GM06990 (cell line): ENCODE results near the gene FGF6.

Experiments
- DNase-seq: peaks from one replicate; pipeline ENCODE4 v3.0.0-alpha.2; 2011; ENCODE audit not compliant: insufficient read length; ENCODE audit errors: extremely low read depth
- H3K27me3 ChIP-seq: replicated peaks from 2 replicates; pipeline ENCODE4 v1.6.0; 2011; ENCODE audit warnings: low read length; ENCODE audit not compliant: control insufficient read depth, insufficient read depth
- H3K36me3 ChIP-seq: 2 replicates; pipeline ENCODE4 v1.5.1; 2011; ENCODE audit warnings: low read length; ENCODE audit not compliant: control insufficient read depth, insufficient read depth
- H3K4me3 ChIP-seq: replicated peaks from 2 replicates; pipeline ENCODE4 v1.5.1; 2011; ENCODE audit warnings: low read depth, mild to moderate bottlenecking, control low read depth, low read length
- TF ChIP-seq, protein P1 (sequence below): IDR thresholded peaks from 2 replicates; pipeline ENCODE4 v1.5.1; 2011; ENCODE audit warnings: low read length, control low read depth, mild to moderate bottlenecking, inconsistent platforms; ENCODE audit not compliant: insufficient read depth, poor library complexity, severe bottlenecking

Gene FGF6

DNA sequence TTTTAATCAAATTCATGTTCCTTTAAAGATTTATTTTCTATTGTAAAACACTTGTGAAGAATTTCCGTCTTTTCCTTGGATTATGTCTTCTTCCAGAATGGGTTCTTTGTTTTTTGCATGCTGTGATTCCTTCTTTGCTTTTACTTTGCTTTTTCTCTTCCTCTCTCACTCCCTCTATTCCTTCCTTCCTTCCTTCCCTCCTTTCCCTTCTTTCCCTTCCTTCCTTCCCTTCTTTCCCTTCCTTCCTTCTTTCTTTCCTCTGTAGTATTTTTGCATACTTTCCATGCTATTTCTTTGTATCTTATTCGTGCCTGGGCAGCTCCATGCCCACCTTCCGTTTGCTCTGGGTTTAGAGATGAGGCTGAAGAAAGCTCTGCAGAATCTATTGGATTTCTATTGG lies 44.5 kb downstream of the FGF6 start:
- Histone ChIP-seq H3K4me3 (no peak overlapping the region), H3K27me3 (no peaks in the 10 kb centered on the region), H3K36me3 (no peaks in the 10 kb centered on the region)
- no peak for DNase-seq
- TF ChIP-seq, protein P1, sequence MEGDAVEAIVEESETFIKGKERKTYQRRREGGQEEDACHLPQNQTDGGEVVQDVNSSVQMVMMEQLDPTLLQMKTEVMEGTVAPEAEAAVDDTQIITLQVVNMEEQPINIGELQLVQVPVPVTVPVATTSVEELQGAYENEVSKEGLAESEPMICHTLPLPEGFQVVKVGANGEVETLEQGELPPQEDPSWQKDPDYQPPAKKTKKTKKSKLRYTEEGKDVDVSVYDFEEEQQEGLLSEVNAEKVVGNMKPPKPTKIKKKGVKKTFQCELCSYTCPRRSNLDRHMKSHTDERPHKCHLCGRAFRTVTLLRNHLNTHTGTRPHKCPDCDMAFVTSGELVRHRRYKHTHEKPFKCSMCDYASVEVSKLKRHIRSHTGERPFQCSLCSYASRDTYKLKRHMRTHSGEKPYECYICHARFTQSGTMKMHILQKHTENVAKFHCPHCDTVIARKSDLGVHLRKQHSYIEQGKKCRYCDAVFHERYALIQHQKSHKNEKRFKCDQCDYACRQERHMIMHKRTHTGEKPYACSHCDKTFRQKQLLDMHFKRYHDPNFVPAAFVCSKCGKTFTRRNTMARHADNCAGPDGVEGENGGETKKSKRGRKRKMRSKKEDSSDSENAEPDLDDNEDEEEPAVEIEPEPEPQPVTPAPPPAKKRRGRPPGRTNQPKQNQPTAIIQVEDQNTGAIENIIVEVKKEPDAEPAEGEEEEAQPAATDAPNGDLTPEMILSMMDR = no peak

DNA sequence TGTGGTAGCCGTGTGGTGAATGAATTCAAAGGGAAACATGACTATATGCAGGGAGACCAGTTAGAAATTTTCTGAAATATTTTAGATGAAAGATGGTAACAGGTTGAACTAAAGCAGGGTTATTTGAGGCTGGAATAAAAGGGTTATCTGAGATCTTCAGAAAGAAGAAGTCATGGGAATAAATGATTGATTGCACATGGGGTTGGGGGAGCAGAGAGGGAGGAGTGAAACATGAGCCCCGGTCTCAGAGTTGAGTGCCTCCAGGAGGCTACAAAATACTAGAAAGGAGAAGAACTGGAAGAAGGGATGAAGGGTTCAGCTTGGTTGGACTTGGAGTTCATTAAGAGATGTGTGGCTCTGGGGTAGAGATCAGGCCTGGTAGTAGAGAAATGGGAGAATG lies 49.8 kb downstream of the FGF6 start:
- Histone ChIP-seq H3K36me3 (no peaks in the 10 kb centered on the region), H3K4me3 (no peak overlapping the region), H3K27me3 (no peaks in the 10 kb centered on the region; the same call in 1 of the 2 replicates)
- DNase-seq = no peak
- TF ChIP-seq, protein P1 = no peak

DNA sequence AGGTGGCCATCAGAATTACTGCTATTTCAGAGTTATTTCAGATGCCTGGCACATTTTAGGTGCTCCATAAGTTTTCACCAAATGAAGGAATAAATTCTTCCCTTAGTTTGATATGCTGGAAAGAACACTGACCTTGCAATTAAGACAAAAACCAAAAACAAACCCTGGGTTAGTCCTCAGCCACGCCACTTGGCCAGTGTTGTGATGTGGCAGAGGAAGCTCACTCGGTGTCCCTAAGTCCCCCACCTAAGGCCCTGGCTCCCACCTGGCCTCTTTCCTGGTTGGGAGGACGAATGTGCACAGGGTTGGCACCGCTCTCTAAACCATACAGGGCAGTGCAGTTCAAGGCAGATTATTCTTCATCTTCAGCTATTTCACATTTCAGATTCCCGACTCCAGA lies 52.4 kb downstream of the FGF6 start:
- no peaks in the 10 kb centered on the region for H3K36me3 ChIP-seq

DNA sequence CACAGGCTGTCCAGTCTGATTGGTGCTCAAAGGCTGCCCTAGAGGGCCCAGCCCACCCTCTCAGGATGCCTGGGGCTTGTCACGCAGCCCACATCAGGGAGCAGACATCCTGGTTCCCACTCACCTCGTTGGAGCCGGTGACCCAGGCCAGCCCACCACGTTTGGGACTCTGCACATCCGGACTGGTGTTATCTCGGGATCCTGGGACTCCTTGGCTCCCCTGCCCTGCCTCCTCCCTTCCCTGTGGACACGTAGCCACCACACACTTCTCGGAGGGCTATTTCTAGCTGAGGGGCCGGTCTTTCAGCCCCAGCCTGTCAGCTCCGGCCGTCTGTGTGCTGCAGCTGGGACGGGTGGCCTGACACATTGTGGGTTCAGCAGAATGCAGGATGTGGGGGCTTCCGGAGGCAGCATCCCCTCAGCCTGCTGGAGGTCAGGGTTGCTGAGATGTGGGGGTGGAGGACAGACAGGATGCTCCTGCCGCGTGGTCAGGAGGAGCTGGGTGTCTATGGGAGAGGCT lies 53.3 kb downstream of the FGF6 start:
- no peak for DNase-seq
- peaks cover 3% of the 10 kb centered on the region for H3K27me3 ChIP-seq
- no peaks in the 10 kb centered on the region for H3K36me3 ChIP-seq
- no peak overlapping the region for H3K4me3 ChIP-seq
- TF ChIP-seq, protein P1 = no peak

More for the DNA sequence above, 52.4 kb downstream of the FGF6 start:
- TF ChIP-seq, protein P1 = no peak
- peaks cover 3% of the 10 kb centered on the region for H3K27me3 ChIP-seq
- no peak for DNase-seq
- H3K4me3 ChIP-seq = no peak overlapping the region

DNA sequence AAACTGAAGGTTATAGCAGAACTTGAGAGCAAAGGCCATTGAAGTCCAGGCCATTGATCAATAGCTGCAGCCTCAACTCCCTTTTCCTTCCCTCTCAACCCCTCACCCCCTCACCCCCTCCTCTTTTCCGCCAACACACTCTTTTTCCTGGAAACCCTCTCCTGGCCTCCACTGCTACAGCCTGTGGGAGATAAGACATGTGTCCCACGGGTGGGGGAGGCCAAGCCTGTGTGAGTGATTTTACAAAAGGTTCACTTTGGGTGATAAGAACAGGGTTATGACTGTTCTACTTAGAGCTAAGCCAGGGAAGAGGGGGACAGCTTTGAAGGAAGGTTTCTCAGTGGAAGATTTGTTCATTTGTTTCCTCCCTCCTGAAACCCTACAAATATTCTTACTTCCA lies 57.0 kb downstream of the FGF6 start:
- Histone ChIP-seq H3K36me3 (no peaks in the 10 kb centered on the region), H3K27me3 (peaks cover 3% of the 10 kb centered on the region), H3K4me3 (no peak overlapping the region)
- TF ChIP-seq, protein P1 = no peak
- no peak for DNase-seq

DNA sequence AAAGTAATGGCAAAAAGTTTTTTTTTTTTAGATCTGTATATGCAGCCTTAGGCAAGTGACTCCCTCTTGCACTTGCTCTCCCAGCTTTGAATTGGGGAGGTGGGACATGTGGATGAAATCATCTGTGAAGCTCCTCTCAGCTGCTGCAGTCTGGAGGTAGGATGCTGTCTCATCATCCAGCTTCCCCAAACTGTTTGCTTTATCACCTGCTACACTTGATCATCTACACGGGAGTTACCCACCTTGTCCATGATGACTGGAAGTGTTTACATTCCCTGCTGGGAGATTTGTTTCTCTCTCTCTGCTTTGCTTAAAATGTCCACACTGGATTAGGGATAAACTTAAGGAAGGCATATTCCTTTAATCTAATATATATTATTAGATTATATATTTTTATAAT lies 57.6 kb downstream of the FGF6 start:
- Histone ChIP-seq H3K4me3 (no peak overlapping the region), H3K27me3 (peaks cover 3% of the 10 kb centered on the region), H3K36me3 (no peaks in the 10 kb centered on the region)
- TF ChIP-seq, protein P1 = no peak
- DNase-seq = no peak
